K562 (cell line): ENCODE measurements around the gene ADM5. TPM values are rescaled to one million over a fixed set of nuclear protein-coding genes. Genes with fewer than 3 reads are reported as not detected.

Experiments used
- CTBP1 ChIP-seq: fragments of 450-650 bp; IDR thresholded peaks from 2 replicates; pipeline ENCODE4 v1.6.1; 2016; ENCODE audit warnings: borderline replicate concordance
- DPF2 ChIP-seq: fragments of 450-650 bp; IDR thresholded peaks from 2 replicates; pipeline ENCODE4 v1.6.1; 2016
- EHMT2 ChIP-seq: fragments of 450-650 bp; IDR thresholded peaks from 2 replicates; pipeline ENCODE4 v1.6.1; 2018; ENCODE audit warnings: antibody characterized with exemption
- HDAC1 ChIP-seq, 2 experiments: fragments of 450-650 bp; IDR thresholded peaks; 2 replicates each; pipeline ENCODE4 v1.6.1; 2016 to 2017; ENCODE audit warnings: inconsistent platforms in 1 of 2, mild to moderate bottlenecking in 1 of 2, moderate library complexity in 1 of 2
- JUND ChIP-seq, 2 experiments: IDR thresholded peaks; 2 replicates in 1 of 2; 3 replicates in 1 of 2; pipeline ENCODE4 v1.6.1; 2011; ENCODE audit warnings: borderline replicate concordance in 2 of 2, low read depth in 2 of 2, low read length in 2 of 2, improper control_type of control experiment in 1 of 2, missing biosample characterization in 1 of 2, missing genetic modification characterization in 1 of 2, missing genetic modification reagents in 1 of 2
- MYC ChIP-seq, 2 experiments: fragments of 250-450 bp in 1 of 2; sonication (Bioruptor Pico) in 1 of 2; IDR thresholded peaks; 2 replicates each; pipeline versions ENCODE4 v1.5.1 to v1.6.1; 2012 to 2021; ENCODE audit warnings: low read depth in 2 of 2, borderline replicate concordance in 1 of 2, improper control_type of control experiment in 1 of 2, low read length in 1 of 2, mild to moderate bottlenecking in 1 of 2, moderate library complexity in 1 of 2
- RBM39 ChIP-seq: fragments of 200-400 bp; formaldehyde crosslinking; optimal IDR thresholded peaks from 2 replicates; pipeline ENCODE3; 2018; ENCODE audit warnings: low read depth, low read length
- ZNF639 ChIP-seq, 2 experiments: fragments of 200-800 bp in 1 of 2; sonication (Bioruptor generic) in 1 of 2; sonication (generic) in 1 of 2; formaldehyde crosslinking in 1 of 2; IDR thresholded peaks in 1 of 2; conservative IDR thresholded peaks in 1 of 2; 2 replicates each; pipeline versions ENCODE4 v1.5.0 to v1.6.1; 2016 to 2020; ENCODE audit warnings: missing compliant biosample characterization in 1 of 2, missing genetic modification characterization in 1 of 2, missing genetic modification reagents in 1 of 2
- polyA plus RNA-seq, 8 experiments: library from polyadenylated mRNA; depleted of rRNA in 4 of 8; stranded (reverse) in 5 of 8; unstranded in 3 of 8; fragments of >200 nt; fragmentation: Nextera tagmentation in 2 of 8; fragmentation: Illumina TruSeq in 1 of 8; extraction: Ambion mirVana in 2 of 8; extraction: Trizol in 1 of 8; gene quantifications; 2 replicates each; pipeline versions ENCODE4 v1.2.1 to v1.2.3, GENCODE V29; 2011 to 2014; ENCODE audit warnings: inconsistent platforms in 1 of 8, missing spikeins in 1 of 8
- total RNA-seq, 7 experiments: library from RNA; depleted of rRNA in 6 of 7; stranded (reverse); fragments of >200 nt in 6 of 7; fragmentation: Illumina TruSeq in 2 of 7; extraction: Trizol in 2 of 7; gene quantifications; 2 replicates each; pipeline versions ENCODE4 v1.2.1 to v1.2.3, GENCODE V29; 2011 to 2021; ENCODE audit warnings: low replicate concordance in 1 of 7
- TF ChIP-seq, protein P1 (sequence below): fragments of 250-450 bp; sonication (Bioruptor Pico); IDR thresholded peaks from 2 replicates; pipeline ENCODE4 v1.4.0; 2020; ENCODE audit warnings: mild to moderate bottlenecking, moderate library complexity, borderline replicate concordance
- TF ChIP-seq, protein P2 (sequence below): fragments of 450-650 bp; IDR thresholded peaks from 2 replicates; pipeline ENCODE4 v1.6.1; 2016; ENCODE audit warnings: low read depth
- TF ChIP-seq, protein P3 (sequence below): sonication (generic); formaldehyde crosslinking; IDR thresholded peaks from 2 replicates; pipeline ENCODE4 v1.8.0; 2023; ENCODE audit warnings: mild to moderate bottlenecking, missing genetic modification reagents

The ADM5 gene
- total and polyA plus RNA-seq, 9 of the 15 experiments (the other 6 are each of a cell fraction or from before 2014, with no cell fraction given): 0.13 to 8.4 (median 2.0) TPM; not detected in 1

- TF ChIP-seq, protein P1, sequence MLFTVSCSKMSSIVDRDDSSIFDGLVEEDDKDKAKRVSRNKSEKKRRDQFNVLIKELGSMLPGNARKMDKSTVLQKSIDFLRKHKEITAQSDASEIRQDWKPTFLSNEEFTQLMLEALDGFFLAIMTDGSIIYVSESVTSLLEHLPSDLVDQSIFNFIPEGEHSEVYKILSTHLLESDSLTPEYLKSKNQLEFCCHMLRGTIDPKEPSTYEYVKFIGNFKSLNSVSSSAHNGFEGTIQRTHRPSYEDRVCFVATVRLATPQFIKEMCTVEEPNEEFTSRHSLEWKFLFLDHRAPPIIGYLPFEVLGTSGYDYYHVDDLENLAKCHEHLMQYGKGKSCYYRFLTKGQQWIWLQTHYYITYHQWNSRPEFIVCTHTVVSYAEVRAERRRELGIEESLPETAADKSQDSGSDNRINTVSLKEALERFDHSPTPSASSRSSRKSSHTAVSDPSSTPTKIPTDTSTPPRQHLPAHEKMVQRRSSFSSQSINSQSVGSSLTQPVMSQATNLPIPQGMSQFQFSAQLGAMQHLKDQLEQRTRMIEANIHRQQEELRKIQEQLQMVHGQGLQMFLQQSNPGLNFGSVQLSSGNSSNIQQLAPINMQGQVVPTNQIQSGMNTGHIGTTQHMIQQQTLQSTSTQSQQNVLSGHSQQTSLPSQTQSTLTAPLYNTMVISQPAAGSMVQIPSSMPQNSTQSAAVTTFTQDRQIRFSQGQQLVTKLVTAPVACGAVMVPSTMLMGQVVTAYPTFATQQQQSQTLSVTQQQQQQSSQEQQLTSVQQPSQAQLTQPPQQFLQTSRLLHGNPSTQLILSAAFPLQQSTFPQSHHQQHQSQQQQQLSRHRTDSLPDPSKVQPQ: no peak
- TF ChIP-seq DPF2 (no peak), ZNF639 (CRISPR knock-in tag; conservative IDR thresholded peaks at IDR 0.05 in 1 of 2, IDR thresholded peaks at IDR 0.05 in 1 of 2) (no peak; a peak in 1 of 4 replicates), JUND (IDR thresholded peaks at IDR 0.05; ENCODE audit: borderline replicate concordance, low read depth, low read length) (0 out of 2 replicates have a peak, but pooled peaks have one; percentile 23), JUND (tag; IDR thresholded peaks at IDR 0.05; ENCODE audit: borderline replicate concordance, low read depth, low read length) (no peak), CTBP1 (peak; percentile 21; the same call in 1 of the 2 replicates), MYC (IDR thresholded peaks at IDR 0.05; ENCODE audit: low read depth, low read length) (peak; percentile 9; the same call in 1 of the 2 replicates), MYC (CRISPR knock-in tag; IDR thresholded peaks at IDR 0.05; ENCODE audit: borderline replicate concordance, low read depth) (no peak), RBM39 (no peak), HDAC1 (IDR thresholded peaks at IDR 0.05) (peak in 1 of 2 experiments; percentile 89; a peak in 2 of 4 replicates), EHMT2 (no peak)
- TF ChIP-seq, protein P2, sequence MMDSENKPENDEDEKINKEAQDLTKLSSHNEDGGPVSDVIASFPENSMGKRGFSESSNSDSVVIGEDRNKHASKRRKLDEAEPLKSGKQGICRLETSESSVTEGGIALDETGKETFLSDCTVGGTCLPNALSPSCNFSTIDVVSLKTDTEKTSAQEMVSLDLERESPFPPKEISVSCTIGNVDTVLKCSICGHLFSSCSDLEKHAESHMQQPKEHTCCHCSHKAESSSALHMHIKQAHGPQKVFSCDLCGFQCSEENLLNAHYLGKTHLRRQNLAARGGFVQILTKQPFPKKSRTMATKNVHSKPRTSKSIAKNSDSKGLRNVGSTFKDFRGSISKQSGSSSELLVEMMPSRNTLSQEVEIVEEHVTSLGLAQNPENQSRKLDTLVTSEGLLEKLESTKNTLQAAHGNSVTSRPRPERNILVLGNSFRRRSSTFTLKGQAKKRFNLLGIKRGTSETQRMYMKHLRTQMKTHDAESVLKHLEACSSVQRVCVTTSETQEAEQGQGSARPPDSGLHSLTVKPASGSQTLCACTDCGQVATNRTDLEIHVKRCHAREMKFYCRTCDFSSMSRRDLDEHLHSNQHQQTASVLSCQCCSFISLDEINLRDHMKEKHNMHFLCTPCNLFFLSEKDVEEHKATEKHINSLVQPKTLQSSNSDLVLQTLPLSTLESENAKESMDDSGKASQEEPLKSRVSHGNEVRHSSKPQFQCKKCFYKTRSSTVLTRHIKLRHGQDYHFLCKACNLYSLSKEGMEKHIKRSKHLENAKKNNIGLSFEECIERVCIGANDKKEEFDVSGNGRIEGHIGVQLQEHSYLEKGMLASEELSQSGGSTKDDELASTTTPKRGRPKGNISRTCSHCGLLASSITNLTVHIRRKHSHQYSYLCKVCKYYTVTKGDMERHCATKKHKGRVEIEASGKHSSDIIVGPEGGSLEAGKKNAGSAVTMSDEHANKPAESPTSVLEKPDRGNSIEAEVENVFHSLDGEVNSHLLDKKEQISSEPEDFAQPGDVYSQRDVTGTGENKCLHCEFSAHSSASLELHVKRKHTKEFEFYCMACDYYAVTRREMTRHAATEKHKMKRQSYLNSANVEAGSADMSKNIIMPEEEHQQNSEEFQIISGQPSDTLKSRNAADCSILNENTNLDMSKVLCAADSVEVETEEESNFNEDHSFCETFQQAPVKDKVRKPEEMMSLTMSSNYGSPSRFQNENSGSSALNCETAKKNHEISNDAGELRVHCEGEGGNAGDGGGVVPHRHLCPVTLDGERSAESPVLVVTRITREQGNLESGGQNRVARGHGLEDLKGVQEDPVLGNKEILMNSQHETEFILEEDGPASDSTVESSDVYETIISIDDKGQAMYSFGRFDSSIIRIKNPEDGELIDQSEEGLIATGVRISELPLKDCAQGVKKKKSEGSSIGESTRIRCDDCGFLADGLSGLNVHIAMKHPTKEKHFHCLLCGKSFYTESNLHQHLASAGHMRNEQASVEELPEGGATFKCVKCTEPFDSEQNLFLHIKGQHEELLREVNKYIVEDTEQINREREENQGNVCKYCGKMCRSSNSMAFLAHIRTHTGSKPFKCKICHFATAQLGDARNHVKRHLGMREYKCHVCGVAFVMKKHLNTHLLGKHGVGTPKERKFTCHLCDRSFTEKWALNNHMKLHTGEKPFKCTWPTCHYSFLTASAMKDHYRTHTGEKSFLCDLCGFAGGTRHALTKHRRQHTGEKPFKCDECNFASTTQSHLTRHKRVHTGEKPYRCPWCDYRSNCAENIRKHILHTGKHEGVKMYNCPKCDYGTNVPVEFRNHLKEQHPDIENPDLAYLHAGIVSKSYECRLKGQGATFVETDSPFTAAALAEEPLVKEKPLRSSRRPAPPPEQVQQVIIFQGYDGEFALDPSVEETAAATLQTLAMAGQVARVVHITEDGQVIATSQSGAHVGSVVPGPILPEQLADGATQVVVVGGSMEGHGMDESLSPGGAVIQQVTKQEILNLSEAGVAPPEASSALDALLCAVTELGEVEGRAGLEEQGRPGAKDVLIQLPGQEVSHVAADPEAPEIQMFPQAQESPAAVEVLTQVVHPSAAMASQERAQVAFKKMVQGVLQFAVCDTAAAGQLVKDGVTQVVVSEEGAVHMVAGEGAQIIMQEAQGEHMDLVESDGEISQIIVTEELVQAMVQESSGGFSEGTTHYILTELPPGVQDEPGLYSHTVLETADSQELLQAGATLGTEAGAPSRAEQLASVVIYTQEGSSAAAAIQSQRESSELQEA: 0 out of 2 replicates have a peak, but pooled peaks have one; percentile 1
- TF ChIP-seq, protein P3, sequence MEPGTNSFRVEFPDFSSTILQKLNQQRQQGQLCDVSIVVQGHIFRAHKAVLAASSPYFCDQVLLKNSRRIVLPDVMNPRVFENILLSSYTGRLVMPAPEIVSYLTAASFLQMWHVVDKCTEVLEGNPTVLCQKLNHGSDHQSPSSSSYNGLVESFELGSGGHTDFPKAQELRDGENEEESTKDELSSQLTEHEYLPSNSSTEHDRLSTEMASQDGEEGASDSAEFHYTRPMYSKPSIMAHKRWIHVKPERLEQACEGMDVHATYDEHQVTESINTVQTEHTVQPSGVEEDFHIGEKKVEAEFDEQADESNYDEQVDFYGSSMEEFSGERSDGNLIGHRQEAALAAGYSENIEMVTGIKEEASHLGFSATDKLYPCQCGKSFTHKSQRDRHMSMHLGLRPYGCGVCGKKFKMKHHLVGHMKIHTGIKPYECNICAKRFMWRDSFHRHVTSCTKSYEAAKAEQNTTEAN (CRISPR knock-in tag): no peak
Measured at GRCh38 chr19:49665351-49666119, 23.9 kb upstream of the ADM5 start, which contains the start of the genes BCL2L12 and IRF3 (continued).
